Measurements from ENCODE around the gene SPOUT1. TPM values are rescaled to one million over a fixed set of nuclear protein-coding genes. Genes with fewer than 3 reads are reported as not detected.

Gene SPOUT1
- total and polyA plus RNA-seq, 2 of the 13 experiments (the other 11 are each of a cell fraction or from before 2014, with no cell fraction given) = 39.0 to 45.8 TPM

GRCh38 chr9:128818099-128818838 lies 11.3 kb downstream of the SPOUT1 start, which contains the start of gene ENDOG (continued):
- TF ChIP-seq ZKSCAN8 (CRISPR knock-in tag; IDR thresholded peaks at IDR 0.05; ENCODE audit: borderline replicate concordance) = 0 out of 2 replicates have a peak, but pooled peaks have one; percentile 52
- TF ChIP-seq, protein P1, sequence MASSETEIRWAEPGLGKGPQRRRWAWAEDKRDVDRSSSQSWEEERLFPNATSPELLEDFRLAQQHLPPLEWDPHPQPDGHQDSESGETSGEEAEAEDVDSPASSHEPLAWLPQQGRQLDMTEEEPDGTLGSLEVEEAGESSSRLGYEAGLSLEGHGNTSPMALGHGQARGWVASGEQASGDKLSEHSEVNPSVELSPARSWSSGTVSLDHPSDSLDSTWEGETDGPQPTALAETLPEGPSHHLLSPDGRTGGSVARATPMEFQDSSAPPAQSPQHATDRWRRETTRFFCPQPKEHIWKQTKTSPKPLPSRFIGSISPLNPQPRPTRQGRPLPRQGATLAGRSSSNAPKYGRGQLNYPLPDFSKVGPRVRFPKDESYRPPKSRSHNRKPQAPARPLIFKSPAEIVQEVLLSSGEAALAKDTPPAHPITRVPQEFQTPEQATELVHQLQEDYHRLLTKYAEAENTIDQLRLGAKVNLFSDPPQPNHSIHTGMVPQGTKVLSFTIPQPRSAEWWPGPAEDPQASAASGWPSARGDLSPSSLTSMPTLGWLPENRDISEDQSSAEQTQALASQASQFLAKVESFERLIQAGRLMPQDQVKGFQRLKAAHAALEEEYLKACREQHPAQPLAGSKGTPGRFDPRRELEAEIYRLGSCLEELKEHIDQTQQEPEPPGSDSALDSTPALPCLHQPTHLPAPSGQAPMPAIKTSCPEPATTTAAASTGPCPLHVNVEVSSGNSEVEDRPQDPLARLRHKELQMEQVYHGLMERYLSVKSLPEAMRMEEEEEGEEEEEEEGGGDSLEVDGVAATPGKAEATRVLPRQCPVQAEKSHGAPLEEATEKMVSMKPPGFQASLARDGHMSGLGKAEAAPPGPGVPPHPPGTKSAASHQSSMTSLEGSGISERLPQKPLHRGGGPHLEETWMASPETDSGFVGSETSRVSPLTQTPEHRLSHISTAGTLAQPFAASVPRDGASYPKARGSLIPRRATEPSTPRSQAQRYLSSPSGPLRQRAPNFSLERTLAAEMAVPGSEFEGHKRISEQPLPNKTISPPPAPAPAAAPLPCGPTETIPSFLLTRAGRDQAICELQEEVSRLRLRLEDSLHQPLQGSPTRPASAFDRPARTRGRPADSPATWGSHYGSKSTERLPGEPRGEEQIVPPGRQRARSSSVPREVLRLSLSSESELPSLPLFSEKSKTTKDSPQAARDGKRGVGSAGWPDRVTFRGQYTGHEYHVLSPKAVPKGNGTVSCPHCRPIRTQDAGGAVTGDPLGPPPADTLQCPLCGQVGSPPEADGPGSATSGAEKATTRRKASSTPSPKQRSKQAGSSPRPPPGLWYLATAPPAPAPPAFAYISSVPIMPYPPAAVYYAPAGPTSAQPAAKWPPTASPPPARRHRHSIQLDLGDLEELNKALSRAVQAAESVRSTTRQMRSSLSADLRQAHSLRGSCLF (CRISPR knock-in tag; IDR thresholded peaks at IDR 0.05; ENCODE audit: borderline replicate concordance) = no peak
- TF ChIP-seq, protein P2, sequence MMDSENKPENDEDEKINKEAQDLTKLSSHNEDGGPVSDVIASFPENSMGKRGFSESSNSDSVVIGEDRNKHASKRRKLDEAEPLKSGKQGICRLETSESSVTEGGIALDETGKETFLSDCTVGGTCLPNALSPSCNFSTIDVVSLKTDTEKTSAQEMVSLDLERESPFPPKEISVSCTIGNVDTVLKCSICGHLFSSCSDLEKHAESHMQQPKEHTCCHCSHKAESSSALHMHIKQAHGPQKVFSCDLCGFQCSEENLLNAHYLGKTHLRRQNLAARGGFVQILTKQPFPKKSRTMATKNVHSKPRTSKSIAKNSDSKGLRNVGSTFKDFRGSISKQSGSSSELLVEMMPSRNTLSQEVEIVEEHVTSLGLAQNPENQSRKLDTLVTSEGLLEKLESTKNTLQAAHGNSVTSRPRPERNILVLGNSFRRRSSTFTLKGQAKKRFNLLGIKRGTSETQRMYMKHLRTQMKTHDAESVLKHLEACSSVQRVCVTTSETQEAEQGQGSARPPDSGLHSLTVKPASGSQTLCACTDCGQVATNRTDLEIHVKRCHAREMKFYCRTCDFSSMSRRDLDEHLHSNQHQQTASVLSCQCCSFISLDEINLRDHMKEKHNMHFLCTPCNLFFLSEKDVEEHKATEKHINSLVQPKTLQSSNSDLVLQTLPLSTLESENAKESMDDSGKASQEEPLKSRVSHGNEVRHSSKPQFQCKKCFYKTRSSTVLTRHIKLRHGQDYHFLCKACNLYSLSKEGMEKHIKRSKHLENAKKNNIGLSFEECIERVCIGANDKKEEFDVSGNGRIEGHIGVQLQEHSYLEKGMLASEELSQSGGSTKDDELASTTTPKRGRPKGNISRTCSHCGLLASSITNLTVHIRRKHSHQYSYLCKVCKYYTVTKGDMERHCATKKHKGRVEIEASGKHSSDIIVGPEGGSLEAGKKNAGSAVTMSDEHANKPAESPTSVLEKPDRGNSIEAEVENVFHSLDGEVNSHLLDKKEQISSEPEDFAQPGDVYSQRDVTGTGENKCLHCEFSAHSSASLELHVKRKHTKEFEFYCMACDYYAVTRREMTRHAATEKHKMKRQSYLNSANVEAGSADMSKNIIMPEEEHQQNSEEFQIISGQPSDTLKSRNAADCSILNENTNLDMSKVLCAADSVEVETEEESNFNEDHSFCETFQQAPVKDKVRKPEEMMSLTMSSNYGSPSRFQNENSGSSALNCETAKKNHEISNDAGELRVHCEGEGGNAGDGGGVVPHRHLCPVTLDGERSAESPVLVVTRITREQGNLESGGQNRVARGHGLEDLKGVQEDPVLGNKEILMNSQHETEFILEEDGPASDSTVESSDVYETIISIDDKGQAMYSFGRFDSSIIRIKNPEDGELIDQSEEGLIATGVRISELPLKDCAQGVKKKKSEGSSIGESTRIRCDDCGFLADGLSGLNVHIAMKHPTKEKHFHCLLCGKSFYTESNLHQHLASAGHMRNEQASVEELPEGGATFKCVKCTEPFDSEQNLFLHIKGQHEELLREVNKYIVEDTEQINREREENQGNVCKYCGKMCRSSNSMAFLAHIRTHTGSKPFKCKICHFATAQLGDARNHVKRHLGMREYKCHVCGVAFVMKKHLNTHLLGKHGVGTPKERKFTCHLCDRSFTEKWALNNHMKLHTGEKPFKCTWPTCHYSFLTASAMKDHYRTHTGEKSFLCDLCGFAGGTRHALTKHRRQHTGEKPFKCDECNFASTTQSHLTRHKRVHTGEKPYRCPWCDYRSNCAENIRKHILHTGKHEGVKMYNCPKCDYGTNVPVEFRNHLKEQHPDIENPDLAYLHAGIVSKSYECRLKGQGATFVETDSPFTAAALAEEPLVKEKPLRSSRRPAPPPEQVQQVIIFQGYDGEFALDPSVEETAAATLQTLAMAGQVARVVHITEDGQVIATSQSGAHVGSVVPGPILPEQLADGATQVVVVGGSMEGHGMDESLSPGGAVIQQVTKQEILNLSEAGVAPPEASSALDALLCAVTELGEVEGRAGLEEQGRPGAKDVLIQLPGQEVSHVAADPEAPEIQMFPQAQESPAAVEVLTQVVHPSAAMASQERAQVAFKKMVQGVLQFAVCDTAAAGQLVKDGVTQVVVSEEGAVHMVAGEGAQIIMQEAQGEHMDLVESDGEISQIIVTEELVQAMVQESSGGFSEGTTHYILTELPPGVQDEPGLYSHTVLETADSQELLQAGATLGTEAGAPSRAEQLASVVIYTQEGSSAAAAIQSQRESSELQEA (CRISPR knock-in tag; IDR thresholded peaks at IDR 0.05; ENCODE audit: not compliant biosample characterization) = no peak
- peak in 1 of 2 experiments; percentile 89; a peak in 2 of 4 replicates for TF ChIP-seq POLR2A (IDR thresholded peaks at IDR 0.05; ENCODE audit: insufficient read depth in 1 of 2, low read depth in 2 of 2, low read length in 2 of 2)
- TF ChIP-seq JUNB (CRISPR knock-in tag; IDR thresholded peaks at IDR 0.05; ENCODE audit: borderline replicate concordance) = no peak
- no peak for TF ChIP-seq FUBP1 (CRISPR knock-in tag; IDR thresholded peaks at IDR 0.05; ENCODE audit: borderline replicate concordance)
- TF ChIP-seq ZNF446 (CRISPR knock-in tag; IDR thresholded peaks at IDR 0.05) = no peak; the same call in 1 of the 2 replicates
- no peak for TF ChIP-seq NFRKB (IDR thresholded peaks at IDR 0.05)
- no peak for TF ChIP-seq ZKSCAN1 (IDR thresholded peaks at IDR 0.05; ENCODE audit: low read length)
- TF ChIP-seq, protein P3, sequence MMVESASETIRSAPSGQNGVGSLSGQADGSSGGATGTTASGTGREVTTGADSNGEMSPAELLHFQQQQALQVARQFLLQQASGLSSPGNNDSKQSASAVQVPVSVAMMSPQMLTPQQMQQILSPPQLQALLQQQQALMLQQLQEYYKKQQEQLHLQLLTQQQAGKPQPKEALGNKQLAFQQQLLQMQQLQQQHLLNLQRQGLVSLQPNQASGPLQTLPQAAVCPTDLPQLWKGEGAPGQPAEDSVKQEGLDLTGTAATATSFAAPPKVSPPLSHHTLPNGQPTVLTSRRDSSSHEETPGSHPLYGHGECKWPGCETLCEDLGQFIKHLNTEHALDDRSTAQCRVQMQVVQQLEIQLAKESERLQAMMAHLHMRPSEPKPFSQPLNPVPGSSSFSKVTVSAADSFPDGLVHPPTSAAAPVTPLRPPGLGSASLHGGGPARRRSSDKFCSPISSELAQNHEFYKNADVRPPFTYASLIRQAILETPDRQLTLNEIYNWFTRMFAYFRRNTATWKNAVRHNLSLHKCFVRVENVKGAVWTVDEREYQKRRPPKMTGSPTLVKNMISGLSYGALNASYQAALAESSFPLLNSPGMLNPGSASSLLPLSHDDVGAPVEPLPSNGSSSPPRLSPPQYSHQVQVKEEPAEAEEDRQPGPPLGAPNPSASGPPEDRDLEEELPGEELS (CRISPR knock-in tag; IDR thresholded peaks at IDR 0.05) = no peak; the same call in 1 of the 2 replicates
- no peak for TF ChIP-seq HES4 (CRISPR knock-in tag; IDR thresholded peaks at IDR 0.05; ENCODE audit: borderline replicate concordance)
